BJ (cell line): ENCODE data around the gene ZNF738. TPM values are rescaled to one million over a fixed set of nuclear protein-coding genes. Genes with fewer than 3 reads are reported as not detected.

Source experiments
- CTCF ChIA-PET: fragments of 350-600 bp; formaldehyde crosslinking; extraction: SDS; loops from one replicate; lab custom pipeline; 2021; ENCODE audit warnings: antibody characterized with exemption, inconsistent platforms; lab: Yijun Ruan, JAX
- POLR2A ChIA-PET: fragments of 300-600 bp; sonication (Branson Sonifier 250); formaldehyde crosslinking; extraction: SDS; loops from one replicate; lab custom pipeline; 2021; ENCODE audit warnings: antibody characterized with exemption; lab: Charles Lee
- DNase-seq: peaks from one replicate; pipeline ENCODE4 v3.0.0-alpha.2; 2011; ENCODE audit warnings: low read depth
- H3K27me3 ChIP-seq: 2 replicates; pipeline ENCODE4 v1.6.0; 2011; ENCODE audit warnings: low read length; ENCODE audit not compliant: control insufficient read depth, insufficient read depth
- H3K36me3 ChIP-seq: 2 replicates; pipeline ENCODE4 v1.5.1; 2011; ENCODE audit warnings: low read length; ENCODE audit not compliant: control insufficient read depth, insufficient read depth
- H3K4me3 ChIP-seq: 2 replicates; pipeline ENCODE4 v1.5.1; 2011; ENCODE audit warnings: low read depth, mild to moderate bottlenecking, control low read depth, low read length
- CTCF ChIP-seq: IDR thresholded peaks from 2 replicates; pipeline ENCODE4 v1.5.1; 2011; ENCODE audit warnings: low read depth, mild to moderate bottlenecking, control low read depth, inconsistent platforms, low read length, moderate library complexity; ENCODE audit not compliant: insufficient read depth
- polyA plus RNA-seq: library from polyadenylated mRNA; depleted of rRNA; stranded (reverse); fragments of >200 nt; gene quantifications from 2 replicates; pipeline ENCODE4 v1.2.3, GENCODE V29; 2011

Gene ZNF738
- polyA plus RNA-seq, 1 experiment: 4.2 TPM

- H3K27me3 ChIP-seq: no peaks in the 10 kb centered on the region
- H3K4me3 ChIP-seq: no peak overlapping the region
- CTCF ChIA-PET: no interaction called here
- POLR2A ChIA-PET: no interaction called here
- no peak for TF ChIP-seq CTCF
- no peak for DNase-seq
- H3K36me3 ChIP-seq: no peaks in the 10 kb centered on the region; the same call in none of the 2 replicates
Observed at GRCh38 chr19:21321996-21322395, 36.8 kb upstream of the ZNF738 start.

- Histone ChIP-seq H3K4me3 (no peak overlapping the region), H3K27me3 (no peaks in the 10 kb centered on the region), H3K36me3 (no peaks in the 10 kb centered on the region; the same call in none of the 2 replicates)
- no peak for DNase-seq
- ChIA-PET CTCF (no interaction called here), POLR2A (no interaction called here)
- no peak for TF ChIP-seq CTCF
Observed at GRCh38 chr19:21322528-21322927, 36.3 kb upstream of the ZNF738 start.

GRCh38 chr19:21323000-21323399, 35.8 kb upstream of the ZNF738 start:
- CTCF ChIA-PET: no interaction called here
- H3K36me3 ChIP-seq: no peaks in the 10 kb centered on the region; the same call in 1 of the 2 replicates
- DNase-seq: no peak
- POLR2A ChIA-PET: no interaction called here
- no peak overlapping the region for H3K4me3 ChIP-seq
- TF ChIP-seq CTCF: no peak
- H3K27me3 ChIP-seq: no peaks in the 10 kb centered on the region

- Histone ChIP-seq H3K36me3 (no peaks in the 10 kb centered on the region), H3K27me3 (no peaks in the 10 kb centered on the region), H3K4me3 (no peak overlapping the region)
- CTCF ChIA-PET: no interaction called here
- no peak for DNase-seq
- TF ChIP-seq CTCF: no peak
- POLR2A ChIA-PET: no interaction called here
Observed at GRCh38 chr19:21326169-21326568, 32.6 kb upstream of the ZNF738 start.

DNA sequence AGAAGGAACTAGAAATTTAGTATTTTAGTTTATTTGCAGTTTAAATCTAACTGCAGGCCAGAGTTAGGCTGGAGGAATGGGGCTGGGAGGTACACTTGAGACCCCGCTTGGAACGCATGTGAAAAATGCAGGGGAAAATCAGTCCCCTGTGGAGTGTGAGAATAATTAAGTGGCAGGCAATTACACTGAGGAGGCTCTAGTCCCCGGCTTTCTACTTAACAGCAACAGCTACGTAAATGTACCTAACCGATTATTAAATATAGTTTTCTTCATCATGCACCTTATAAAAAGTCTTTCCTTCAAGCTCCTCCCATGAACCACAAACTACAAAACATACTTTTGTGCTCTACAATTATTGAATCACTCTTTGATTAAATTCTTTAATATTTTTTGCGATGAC, 30.4 kb upstream of the ZNF738 start:
- Histone ChIP-seq H3K27me3 (no peaks in the 10 kb centered on the region), H3K4me3 (peak overlapping the region; percentile 81), H3K36me3 (no peaks in the 10 kb centered on the region)
- POLR2A ChIA-PET: no interaction called here
- CTCF ChIA-PET: no interaction called here
- TF ChIP-seq CTCF: no peak
- DNase-seq: no peak
